ENCODE measurements around the gene STAT6.
A peak's percentile ranks its signal among the peaks of the same experiment; 100 is the strongest.

STAT6 gene

GRCh38 chr12:57101892-57102695, 9.1 kb downstream of the STAT6 start:
- no peak for DNase-seq (ENCODE audit: low spot score)

- no peak for DNase-seq (ENCODE audit: low spot score)
Measured at GRCh38 chr12:57099766-57100165, 11.4 kb downstream of the STAT6 start.

DNA sequence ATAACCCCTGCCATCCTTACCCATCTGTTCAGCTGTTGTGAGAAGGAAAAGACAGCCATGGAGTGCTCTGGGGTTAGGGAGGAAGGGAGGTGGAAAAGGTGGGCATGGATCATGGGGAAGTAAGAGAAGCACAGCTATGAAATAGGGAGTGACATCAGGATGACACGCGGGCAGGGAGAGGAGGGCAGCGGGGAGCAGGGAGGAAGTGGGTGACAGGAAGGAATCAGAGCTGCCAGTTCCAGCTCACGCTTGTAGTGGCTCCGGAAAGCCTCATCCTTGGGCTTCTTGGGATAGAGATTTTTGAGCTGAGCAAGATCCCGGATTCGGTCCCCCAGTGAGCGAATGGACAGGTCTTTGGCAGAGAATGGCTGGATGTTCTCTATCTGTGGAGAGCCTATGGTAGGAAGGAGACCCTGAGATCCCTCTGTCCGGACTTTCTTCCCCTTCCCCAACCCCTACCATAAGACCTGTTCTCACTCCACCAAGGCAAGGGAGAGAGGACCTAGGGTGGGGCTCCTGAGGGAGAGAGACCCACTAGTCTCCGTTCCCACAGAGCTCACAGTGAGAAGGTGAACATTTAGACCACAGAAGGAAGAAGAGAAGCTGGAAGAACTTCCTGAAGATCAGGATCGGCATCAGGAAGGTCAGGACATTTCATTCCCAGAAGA, 12.0 kb downstream of the STAT6 start:
- no peak for DNase-seq (ENCODE audit: low spot score)

GRCh38 chr12:57098546-57098945, 12.6 kb downstream of the STAT6 start:
- no peak for DNase-seq (ENCODE audit: low spot score)

- DNase-seq (ENCODE audit: low spot score), result no peak
Measured at GRCh38 chr12:57097554-57097835, 13.7 kb downstream of the STAT6 start.

DNA sequence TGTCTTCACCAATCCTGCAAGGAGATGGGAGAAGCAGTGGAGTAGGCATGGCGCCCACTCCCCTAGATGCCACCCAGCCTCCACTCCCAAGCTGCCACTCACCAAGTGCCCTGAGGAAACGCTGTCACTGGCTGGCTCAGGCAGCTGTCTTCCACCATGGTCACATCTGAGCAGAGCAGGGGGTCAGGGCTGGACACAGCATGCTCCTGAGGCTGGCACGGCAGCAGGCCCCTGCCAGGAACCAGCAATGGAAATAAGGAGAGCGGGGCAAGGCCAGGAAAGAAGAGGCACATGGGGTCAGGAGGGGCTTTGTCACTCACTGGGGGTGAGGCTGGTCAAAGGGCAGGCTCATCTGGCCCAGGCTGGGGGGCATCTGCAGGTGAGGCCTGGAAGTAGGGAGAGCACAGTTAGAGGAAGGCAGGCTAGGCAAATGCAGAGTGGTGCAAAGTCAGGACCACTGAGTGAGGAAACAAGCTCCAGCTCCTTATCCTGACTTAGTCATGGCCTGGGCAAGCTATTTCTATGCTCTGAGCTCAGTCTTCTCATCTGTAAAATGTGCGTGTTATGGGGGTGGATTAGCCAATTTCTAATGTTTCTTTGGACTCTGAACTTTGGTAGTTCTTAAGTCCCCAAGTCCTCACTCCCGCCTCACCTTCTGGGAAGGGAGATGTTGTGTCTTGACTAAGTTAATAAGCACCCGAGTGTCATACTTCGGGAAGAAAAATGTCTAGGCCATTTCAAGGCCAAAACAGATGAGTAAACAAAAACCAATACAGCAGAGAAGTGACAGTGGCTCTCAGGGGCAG, 14.2 kb downstream of the STAT6 start:
- DNase-seq (ENCODE audit: low spot score), result no peak

DNA sequence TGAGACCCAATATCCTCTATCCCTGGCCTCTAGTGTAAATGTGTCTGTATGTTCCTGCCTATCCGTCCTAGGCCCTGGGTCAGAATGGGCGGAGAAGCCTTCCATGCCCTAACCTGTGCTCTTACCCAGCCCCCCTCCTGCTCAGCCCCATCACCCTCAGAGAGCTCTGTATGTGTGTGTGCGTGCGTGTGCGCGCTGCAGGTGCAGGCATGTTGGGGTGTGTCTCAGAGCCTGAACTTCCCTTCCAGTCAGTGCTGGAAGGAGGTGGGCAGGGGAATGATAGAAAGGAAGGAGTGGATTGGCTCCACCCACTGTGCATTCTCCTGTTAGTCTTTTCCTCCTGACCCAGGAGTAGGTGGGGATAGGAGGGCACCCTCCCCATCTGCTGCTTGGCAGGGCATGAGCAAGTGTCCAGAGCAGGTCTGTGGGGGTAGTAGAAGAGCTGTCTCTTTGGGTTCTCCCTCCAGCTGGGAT, 15.0 kb downstream of the STAT6 start:
- no peak for DNase-seq (ENCODE audit: low spot score)

GRCh38 chr12:57095440-57095839, 15.7 kb downstream of the STAT6 start:
- DNase-seq (ENCODE audit: low spot score), result no peak

DNA sequence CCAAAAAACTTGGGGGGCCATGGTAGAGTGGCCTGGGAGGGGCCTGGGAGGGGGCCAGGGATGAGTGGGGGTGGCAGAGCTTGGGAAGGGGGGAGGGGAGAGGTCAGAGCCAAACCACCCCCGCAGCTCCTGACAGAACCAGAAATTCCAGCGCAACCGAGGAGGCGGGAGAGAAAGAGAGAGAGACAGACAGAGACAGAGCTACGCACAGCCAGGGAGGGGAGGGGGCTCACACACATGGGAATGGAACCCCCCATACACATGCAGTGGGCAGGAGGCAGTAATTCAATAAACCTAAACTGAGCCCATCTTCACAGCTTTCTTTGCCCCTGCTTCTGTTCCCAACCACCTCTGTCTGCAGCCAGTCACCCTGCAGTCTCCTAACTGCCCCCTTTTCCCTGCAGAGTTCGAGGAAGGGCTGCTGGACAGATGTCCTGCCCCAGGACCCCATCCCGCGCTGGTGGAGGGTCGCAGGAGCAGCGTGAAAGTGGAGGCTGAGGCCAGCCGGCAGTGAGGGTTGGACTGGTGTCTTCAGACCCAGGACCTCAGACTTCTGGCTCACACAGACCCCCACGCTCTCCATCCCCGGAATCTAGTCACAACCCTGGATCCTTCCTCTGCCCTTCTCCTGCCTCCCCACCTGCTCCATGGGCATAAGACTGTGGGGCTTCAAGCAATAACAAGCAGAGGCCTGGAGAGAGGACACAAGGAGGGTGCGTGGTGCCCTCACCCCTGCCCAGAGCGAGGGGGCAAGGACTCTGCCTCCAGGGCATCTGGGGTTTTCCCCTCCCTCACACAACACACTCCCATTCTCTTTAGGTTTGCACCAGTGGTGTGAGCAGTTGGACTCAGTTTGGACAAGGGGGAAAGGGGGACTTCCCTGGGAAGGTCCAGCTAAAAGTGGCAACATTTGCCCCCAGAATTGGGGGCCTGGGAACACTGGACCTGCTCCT, 16.7 kb downstream of the STAT6 start:
- no peak for DNase-seq (ENCODE audit: low spot score)

- DNase-seq (ENCODE audit: low spot score), result peak; percentile 87
Measured at GRCh38 chr12:57093415-57094207, 17.6 kb downstream of the STAT6 start.

DNA sequence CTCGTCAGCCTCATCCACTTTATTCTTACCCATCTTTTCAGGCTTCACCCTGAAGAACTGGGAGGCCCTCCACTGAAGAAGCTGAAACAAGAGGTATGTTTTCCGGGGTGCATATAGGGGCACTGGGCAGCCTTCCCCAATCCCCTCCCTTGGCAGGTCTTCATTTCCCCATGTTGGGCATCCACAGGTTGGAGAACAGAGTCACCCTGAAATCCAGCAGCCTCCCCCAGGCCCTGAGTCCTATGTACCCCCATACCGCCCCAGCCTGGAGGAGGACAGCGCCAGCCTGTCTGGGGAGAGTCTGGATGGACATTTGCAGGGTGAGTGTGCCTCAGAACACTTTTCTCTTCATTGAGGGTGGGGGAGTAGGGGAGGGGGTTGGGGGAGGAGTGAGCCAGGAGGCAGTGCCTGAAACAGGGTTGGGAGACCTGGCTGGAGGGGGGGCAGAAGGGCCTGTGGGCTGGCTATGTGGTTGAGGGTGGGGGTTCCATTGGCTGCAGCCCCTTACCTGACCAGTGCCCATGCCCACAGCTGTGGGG, 18.2 kb downstream of the STAT6 start:
- DNase-seq (ENCODE audit: low spot score), result no peak

DNA sequence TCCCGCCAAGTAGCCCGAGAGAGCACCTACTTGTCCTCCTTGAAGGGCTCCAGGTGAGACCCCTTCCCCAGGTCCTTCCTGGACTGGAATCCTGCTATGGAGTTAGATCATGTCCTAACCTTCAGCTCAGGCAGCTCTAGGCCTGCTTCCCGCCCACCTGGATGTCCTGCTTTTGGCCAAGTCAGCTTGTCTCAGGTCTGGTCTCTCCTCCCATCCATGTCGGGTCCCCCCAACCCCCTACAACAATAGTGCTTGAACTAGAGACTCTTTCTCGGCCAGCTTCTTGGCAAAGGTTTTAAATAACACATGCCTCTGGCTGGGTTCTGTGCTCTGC, 18.7 kb downstream of the STAT6 start:
- no peak for DNase-seq (ENCODE audit: low spot score)

- no peak for DNase-seq (ENCODE audit: low spot score)
Measured at GRCh38 chr12:57091638-57092528, 19.3 kb downstream of the STAT6 start.

DNA sequence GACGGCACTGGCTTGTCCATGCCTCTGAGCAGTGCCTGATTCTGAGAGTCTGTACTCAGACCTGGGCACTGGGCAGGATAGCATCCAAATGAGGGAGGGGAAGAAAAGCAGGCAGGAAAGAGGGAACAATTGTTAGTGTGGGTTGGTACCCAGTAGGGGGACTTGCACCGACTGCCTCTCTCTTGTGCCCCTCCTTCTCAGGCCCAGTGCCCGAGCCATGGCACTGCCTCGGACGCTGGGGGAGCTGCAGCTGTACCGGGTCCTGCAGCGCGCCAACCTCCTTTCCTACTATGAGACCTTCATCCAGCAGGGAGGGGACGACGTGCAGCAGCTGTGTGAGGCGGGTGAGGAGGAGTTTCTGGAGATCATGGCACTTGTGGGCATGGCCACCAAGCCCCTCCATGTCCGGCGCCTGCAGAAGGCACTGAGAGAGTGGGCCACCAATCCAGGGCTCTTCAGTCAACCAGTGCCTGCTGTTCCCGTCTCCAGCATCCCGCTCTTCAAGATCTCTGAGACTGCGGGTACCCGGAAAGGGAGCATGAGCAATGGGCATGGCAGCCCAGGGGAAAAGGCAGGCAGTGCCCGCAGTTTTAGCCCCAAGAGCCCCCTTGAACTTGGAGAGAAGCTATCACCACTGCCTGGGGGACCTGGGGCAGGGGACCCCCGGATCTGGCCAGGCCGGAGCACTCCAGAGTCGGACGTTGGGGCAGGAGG, 20.1 kb downstream of the STAT6 start:
- no peak for DNase-seq (ENCODE audit: low spot score)

GRCh38 chr12:57090490-57090889, 20.7 kb downstream of the STAT6 start:
- no peak for DNase-seq (ENCODE audit: low spot score)

DNA sequence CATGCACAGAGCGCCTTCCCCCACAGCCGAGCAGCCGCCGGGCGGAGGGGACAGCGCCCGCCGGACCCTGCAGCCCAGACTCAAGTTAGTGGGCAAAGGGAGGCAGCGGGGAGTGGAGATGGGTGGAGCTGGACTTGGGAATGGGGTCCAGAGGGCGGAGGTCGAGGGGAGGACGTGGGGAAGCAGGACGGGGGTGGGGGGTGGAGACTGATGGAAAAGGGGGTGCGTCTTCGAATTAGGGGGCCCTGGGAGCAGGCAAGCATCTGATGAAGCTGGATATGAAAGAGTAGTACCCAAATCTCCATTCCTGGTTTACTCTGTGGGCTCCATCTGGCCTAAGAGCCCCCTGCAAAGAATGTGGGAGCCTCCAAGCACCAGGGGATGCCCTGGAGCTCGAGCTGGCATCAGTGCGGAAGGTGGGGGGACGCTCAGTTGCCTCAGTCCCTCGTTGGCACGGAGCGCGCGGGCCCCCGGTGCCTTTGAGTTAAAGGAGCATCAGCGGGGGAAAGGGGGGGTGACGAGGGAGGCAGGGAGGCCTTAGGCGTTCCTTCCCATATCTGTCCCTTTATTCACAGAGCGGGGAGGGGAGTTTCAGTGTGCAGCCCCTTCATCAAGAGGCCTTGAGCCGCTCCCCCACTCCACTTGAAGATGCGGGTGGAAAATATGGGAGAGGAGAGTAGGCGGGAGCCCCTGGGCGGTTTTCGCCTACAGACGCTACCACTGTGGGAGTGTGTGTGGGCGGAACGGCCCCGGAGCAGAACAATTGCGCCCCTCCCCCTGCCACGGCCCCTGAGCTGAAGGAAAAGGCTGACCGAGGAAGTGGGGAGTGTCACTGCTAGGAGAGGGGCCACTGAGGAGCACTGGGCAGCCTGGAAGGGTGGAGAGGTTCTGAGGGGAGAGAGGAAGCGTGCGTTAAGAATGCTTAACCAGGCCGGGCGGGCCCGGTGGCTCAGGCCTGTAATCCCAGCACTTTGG, 21.6 kb downstream of the STAT6 start:
- peak; percentile 81 for DNase-seq (ENCODE audit: low spot score)

GRCh38 chr12:57088354-57089270, 22.6 kb downstream of the STAT6 start, which contains the start of gene NAB2:
TSS of gene NAB2 (plus strand) at chr12:57089114. CDS start at chr12:57089272, 158 bp downstream.
- DNase-seq (ENCODE audit: low spot score), result peak; percentile 99
